Body of pancreas (tissue), 4 donors: ENCODE data around the gene GALNT15.

Source experiments
- CTCF ChIP-seq, 7 experiments: fragments of 450-650 bp in 4 of 7; fragments of 200-600 bp in 3 of 7; sonication (generic) in 3 of 7; IDR thresholded peaks; one replicate each; pipeline ENCODE4 v1.5.1; 2016 to 2019; ENCODE audit warnings: antibody characterized with exemption in 7 of 7
- POLR2A ChIP-seq, 3 donors: fragments of 450-650 bp; IDR thresholded peaks; one replicate each; pipeline ENCODE4 v1.6.1; 2016; ENCODE audit warnings: antibody characterized with exemption in 3 of 3, mild to moderate bottlenecking in 2 of 3

GRCh38 chr3:16241225-16241624, 66.7 kb downstream of the GALNT15 start:
- TF ChIP-seq POLR2A (IDR thresholded peaks at IDR 0.05) (no peak), CTCF (IDR thresholded peaks at IDR 0.05) (no peak)
